ENCODE data around the gene CYP27B1. TPM values are rescaled to one million over a fixed set of nuclear protein-coding genes. Genes with fewer than 3 reads are reported as not detected.

The CYP27B1 gene
- polyA plus RNA-seq, 1 experiment = 0.91 TPM

DNA sequence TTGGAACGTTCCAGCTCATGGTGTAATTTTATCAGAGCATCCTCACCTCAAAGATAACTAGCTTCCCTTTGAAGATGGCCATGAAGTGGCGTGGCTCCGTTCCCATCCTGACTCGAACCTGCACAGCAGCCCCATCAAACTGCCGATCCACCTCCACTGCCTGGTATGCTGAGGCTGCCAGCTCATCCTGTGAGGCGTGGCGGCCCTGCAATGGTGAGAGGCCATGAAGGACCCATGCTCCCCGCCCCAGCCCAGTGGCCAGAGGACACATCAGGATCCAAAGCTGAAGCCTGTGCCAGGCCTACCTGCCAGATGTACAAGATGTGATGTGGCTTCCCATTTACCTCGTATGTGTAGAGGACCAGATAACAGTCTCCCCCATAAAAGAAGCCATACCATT lies 40.4 kb upstream of the CYP27B1 start:
- ChIA-PET CTCF (interaction anchor here (0.6 to 1.2 kb wide), 4 partner anchors 10 to 99 kb away, joined by 3 to 4 read pairs (median 3); no protein-coding TSS in a partner anchor), POLR2A (interaction anchor here (0.6 kb wide), 1 partner anchor 62 kb away, joined by 3 read pairs; no protein-coding TSS in a partner anchor)

DNA sequence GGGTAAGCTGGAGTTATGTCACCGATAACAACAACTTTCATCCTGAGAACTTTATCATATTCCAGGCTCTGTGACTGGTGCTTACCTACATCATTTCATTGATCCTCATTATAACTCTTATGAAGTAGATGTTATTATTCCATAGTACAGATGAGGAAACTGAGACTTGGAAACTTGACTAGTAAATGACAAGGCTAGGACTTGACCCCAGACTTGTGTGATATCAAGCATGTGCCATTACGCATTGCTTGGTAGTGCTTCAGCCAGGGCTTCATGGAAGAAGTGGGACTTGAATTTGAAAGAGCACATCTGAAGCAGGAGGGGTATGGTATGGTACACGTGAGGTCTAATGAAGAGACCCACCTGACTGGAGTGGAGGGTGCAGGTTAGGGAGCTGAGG lies 39.8 kb upstream of the CYP27B1 start:
- ChIA-PET CTCF (interaction anchor here (0.7 to 1.2 kb wide), 3 partner anchors 9 to 99 kb away, joined by 3 to 4 read pairs (median 3); partner anchors contain the start of gene TSFM), POLR2A (no interaction called here)
- Histone ChIP-seq H3K4me3 (ENCODE audit: low read depth, low read length) (no peak overlapping the region), H3K27me3 (ENCODE audit: control insufficient read depth, insufficient read depth, low read length) (no peaks in the 10 kb centered on the region), H3K36me3 (ENCODE audit: control insufficient read depth, insufficient read depth, low read length) (peaks cover 34% of the 10 kb centered on the region)
- DNase-seq (ENCODE audit: low read depth) = no peak
- TF ChIP-seq, protein P1, sequence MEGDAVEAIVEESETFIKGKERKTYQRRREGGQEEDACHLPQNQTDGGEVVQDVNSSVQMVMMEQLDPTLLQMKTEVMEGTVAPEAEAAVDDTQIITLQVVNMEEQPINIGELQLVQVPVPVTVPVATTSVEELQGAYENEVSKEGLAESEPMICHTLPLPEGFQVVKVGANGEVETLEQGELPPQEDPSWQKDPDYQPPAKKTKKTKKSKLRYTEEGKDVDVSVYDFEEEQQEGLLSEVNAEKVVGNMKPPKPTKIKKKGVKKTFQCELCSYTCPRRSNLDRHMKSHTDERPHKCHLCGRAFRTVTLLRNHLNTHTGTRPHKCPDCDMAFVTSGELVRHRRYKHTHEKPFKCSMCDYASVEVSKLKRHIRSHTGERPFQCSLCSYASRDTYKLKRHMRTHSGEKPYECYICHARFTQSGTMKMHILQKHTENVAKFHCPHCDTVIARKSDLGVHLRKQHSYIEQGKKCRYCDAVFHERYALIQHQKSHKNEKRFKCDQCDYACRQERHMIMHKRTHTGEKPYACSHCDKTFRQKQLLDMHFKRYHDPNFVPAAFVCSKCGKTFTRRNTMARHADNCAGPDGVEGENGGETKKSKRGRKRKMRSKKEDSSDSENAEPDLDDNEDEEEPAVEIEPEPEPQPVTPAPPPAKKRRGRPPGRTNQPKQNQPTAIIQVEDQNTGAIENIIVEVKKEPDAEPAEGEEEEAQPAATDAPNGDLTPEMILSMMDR (IDR thresholded peaks at IDR 0.05; ENCODE audit: insufficient read depth, low read depth, low read length) = no peak

More for the DNA sequence above, 40.4 kb upstream of the CYP27B1 start:
- Histone ChIP-seq H3K4me3 (ENCODE audit: low read depth, low read length) (no peak overlapping the region), H3K36me3 (ENCODE audit: control insufficient read depth, insufficient read depth, low read length) (peaks cover 30% of the 10 kb centered on the region), H3K27me3 (ENCODE audit: control insufficient read depth, insufficient read depth, low read length) (no peaks in the 10 kb centered on the region)
- DNase-seq (ENCODE audit: low read depth) = no peak
- TF ChIP-seq, protein P1 (IDR thresholded peaks at IDR 0.05; ENCODE audit: insufficient read depth, low read depth, low read length) = no peak

DNA sequence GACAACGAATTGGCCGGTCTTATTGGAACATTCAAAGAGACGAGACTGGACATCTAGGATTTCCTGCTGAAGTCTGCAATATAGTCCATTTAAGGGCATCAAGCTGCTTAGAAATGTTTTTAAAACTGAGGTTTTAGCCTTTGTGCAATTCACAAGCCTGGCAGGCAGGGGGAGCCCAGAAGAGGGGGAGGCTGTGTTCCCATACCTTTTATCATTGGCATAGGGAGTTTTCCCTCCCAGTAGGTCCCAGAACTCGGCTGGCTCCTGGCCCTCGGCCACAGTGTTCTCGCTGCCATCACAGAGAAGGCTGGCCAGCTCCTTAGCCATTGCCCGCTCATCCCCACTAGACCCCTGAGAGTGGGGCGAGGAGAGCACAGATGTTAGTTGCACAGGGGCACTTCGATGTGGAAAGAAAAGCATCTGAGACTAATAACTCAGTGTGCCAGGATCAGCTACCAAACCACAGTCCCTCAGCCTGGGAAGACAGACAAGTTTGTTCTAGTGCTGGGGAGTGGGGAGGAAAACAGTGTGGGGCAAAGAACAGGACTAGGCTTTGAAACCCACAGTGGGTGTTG lies 36.5 kb upstream of the CYP27B1 start:
- ChIA-PET CTCF (interaction anchor here (0.6 to 3.7 kb wide), 21 partner anchors 9 to 923 kb away, joined by 3 to 67 read pairs (median 5); partner anchors contain the start of genes AVIL, CTDSP2 and TSFM), POLR2A (interaction anchor here (0.6 kb wide), 1 partner anchor 10 kb away, joined by 3 read pairs; no protein-coding TSS in a partner anchor)
- TF ChIP-seq, protein P1 (IDR thresholded peaks at IDR 0.05; ENCODE audit: insufficient read depth, low read depth, low read length) = peak; percentile 84
- Histone ChIP-seq H3K36me3 (ENCODE audit: control insufficient read depth, insufficient read depth, low read length) (peaks cover 34% of the 10 kb centered on the region), H3K4me3 (ENCODE audit: low read depth, low read length) (no peak overlapping the region), H3K27me3 (ENCODE audit: control insufficient read depth, insufficient read depth, low read length) (no peaks in the 10 kb centered on the region)
- no peak for DNase-seq (ENCODE audit: low read depth)

DNA sequence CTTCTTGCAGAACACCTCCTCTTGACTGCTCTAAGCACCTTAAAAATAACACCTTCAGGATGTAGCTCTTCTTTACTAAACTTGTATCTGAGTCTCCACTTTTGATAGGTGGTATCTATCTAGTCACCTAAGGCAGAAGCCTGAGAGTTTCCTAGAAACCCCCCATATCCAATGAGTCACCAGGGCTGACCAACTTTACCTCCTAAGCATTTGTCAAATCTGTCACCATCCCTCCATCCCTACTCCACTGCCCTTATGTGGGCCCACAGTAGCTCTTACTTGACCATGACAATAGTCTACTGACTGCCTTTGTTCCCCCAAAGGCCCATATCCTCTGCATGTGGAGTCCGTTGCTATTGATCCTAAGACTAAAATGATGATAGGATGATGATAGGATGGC lies 35.7 kb upstream of the CYP27B1 start:
- Histone ChIP-seq H3K27me3 (ENCODE audit: control insufficient read depth, insufficient read depth, low read length) (no peaks in the 10 kb centered on the region), H3K4me3 (ENCODE audit: low read depth, low read length) (no peak overlapping the region), H3K36me3 (ENCODE audit: control insufficient read depth, insufficient read depth, low read length) (peaks cover 31% of the 10 kb centered on the region)
- TF ChIP-seq, protein P1 (IDR thresholded peaks at IDR 0.05; ENCODE audit: insufficient read depth, low read depth, low read length) = no peak
- POLR2A ChIA-PET = no interaction called here
- DNase-seq (ENCODE audit: low read depth) = no peak
- CTCF ChIA-PET = interaction anchor here (0.9 to 3.7 kb wide), 21 partner anchors 8 to 112 kb away, joined by 3 to 67 read pairs (median 5); partner anchors contain the start of genes AVIL, CTDSP2 and TSFM

DNA sequence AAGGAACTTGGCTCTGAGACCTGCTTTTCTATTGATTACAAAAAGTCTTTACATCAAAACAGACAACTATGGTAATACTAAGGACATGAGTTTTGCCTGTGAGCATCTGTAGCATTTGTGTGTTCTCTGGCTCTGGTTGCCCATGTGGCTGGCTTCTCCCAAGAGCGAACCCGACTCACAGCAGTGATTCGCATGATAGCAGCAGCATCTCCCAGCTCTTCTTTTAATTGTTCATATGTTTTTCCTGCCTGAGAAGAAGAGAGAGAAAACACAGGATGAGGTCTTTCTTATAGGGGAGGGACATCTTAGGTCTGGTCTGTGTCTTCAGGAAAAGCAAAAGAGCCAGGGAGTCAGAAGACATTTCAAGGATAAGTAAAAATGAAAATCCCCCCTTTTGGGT lies 34.1 kb upstream of the CYP27B1 start:
- CTCF ChIA-PET = interaction anchor here (1.3 to 3.7 kb wide), 5 partner anchors 14 to 104 kb away, joined by 3 to 67 read pairs (median 5); partner anchors contain the start of gene AVIL
- H3K4me3 ChIP-seq (ENCODE audit: low read depth, low read length) = no peak overlapping the region
- DNase-seq (ENCODE audit: low read depth) = no peak
- POLR2A ChIA-PET = no interaction called here
- TF ChIP-seq, protein P1 (IDR thresholded peaks at IDR 0.05; ENCODE audit: insufficient read depth, low read depth, low read length) = no peak
- peaks cover 24% of the 10 kb centered on the region for H3K36me3 ChIP-seq (ENCODE audit: control insufficient read depth, insufficient read depth, low read length)
- H3K27me3 ChIP-seq (ENCODE audit: control insufficient read depth, insufficient read depth, low read length) = no peaks in the 10 kb centered on the region
